ENCODE data around the gene ZNF552.

DNA sequence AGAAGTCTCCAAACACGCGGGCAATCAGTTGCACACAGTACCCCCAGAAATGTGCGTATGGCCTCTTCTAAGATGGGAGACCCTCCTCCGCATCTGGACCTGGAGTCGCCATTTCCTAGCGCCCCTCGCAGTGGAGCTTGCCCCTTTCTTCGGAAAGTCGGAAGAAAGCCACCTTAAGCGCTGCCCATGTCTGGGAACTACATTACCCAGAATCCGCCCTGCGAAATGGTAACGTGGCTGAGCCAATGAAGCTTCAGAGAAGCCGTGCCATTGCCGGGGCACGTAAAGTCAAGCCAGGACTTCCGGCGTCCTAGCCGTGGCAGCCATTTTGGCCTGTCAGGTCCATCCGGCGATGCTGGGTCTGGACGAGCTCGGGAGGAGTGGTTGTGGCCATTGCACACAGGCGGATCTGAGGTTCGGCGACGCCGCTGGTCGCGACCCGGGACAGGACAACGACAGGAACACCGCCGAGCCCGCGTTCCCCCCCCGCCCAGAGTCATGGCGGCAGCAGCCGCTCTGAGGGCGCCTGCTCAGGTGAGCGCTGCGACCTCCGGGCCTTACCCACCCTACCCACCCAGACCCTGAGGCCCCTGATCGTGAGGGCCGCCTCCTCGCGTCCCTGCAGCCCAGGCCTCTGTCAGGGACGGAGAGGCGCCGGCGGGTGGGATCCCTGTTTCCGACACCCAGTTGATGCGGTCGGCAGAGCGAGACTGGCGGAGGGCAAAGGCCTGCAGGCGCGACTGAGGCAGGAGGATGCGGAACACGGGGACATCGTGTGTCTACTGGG is 45.2 kb downstream of the ZNF552 start, which contains the start of gene ZNF586:
- TF ChIP-seq, protein P1, sequence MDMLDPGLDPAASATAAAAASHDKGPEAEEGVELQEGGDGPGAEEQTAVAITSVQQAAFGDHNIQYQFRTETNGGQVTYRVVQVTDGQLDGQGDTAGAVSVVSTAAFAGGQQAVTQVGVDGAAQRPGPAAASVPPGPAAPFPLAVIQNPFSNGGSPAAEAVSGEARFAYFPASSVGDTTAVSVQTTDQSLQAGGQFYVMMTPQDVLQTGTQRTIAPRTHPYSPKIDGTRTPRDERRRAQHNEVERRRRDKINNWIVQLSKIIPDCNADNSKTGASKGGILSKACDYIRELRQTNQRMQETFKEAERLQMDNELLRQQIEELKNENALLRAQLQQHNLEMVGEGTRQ (IDR thresholded peaks at IDR 0.05; ENCODE audit: borderline replicate concordance, low read depth, low read length): no peak
- no peak for TF ChIP-seq CTCF (IDR thresholded peaks at IDR 0.05)
- no peak for TF ChIP-seq FOXM1 (IDR thresholded peaks at IDR 0.05; ENCODE audit: low read depth)
- TF ChIP-seq, protein P2, sequence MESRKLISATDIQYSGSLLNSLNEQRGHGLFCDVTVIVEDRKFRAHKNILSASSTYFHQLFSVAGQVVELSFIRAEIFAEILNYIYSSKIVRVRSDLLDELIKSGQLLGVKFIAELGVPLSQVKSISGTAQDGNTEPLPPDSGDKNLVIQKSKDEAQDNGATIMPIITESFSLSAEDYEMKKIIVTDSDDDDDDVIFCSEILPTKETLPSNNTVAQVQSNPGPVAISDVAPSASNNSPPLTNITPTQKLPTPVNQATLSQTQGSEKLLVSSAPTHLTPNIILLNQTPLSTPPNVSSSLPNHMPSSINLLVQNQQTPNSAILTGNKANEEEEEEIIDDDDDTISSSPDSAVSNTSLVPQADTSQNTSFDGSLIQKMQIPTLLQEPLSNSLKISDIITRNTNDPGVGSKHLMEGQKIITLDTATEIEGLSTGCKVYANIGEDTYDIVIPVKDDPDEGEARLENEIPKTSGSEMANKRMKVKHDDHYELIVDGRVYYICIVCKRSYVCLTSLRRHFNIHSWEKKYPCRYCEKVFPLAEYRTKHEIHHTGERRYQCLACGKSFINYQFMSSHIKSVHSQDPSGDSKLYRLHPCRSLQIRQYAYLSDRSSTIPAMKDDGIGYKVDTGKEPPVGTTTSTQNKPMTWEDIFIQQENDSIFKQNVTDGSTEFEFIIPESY (IDR thresholded peaks at IDR 0.05; ENCODE audit: borderline replicate concordance, low read depth): no peak
- TF ChIP-seq GATA2 (CRISPR knock-in tag; IDR thresholded peaks at IDR 0.05): no peak
- no peak for TF ChIP-seq RCOR1 (IDR thresholded peaks at IDR 0.05; ENCODE audit: low read length)
- TF ChIP-seq TAF1 (IDR thresholded peaks at IDR 0.05; ENCODE audit: borderline replicate concordance, low read depth, low read length): no peak
- peak; percentile 69 for TF ChIP-seq ELF1 (IDR thresholded peaks at IDR 0.05)
- no peak for TF ChIP-seq TEAD4 (IDR thresholded peaks at IDR 0.05; ENCODE audit: borderline replicate concordance, insufficient read depth)
- no peak for TF ChIP-seq EZH2phosphoT487 (IDR thresholded peaks at IDR 0.05; ENCODE audit: borderline replicate concordance, low read depth)
